Measurements from ENCODE around the gene CALHM6.

The CALHM6 gene

GRCh38 chr6:116446399-116446798 lies 14.8 kb upstream of the CALHM6 start:
- DNase-seq: no peak

- DNase-seq: no peak
Measured at GRCh38 chr6:116447052-116447451, 14.1 kb upstream of the CALHM6 start.

- no peak for DNase-seq
Measured at GRCh38 chr6:116447496-116448011, 13.6 kb upstream of the CALHM6 start.

- no peak for DNase-seq
Measured at GRCh38 chr6:116449565-116449964, 11.6 kb upstream of the CALHM6 start.

- no peak for DNase-seq
Measured at GRCh38 chr6:116450185-116450710, 10.9 kb upstream of the CALHM6 start.

GRCh38 chr6:116450769-116451740 lies 10.1 kb upstream of the CALHM6 start:
- no peak for DNase-seq

- DNase-seq: no peak
Measured at GRCh38 chr6:116451916-116452315, 9.3 kb upstream of the CALHM6 start.

GRCh38 chr6:116452531-116452930 lies 8.6 kb upstream of the CALHM6 start:
- no peak for DNase-seq

GRCh38 chr6:116456106-116456505 lies 5.1 kb upstream of the CALHM6 start:
- no peak for DNase-seq

- DNase-seq: no peak
Measured at GRCh38 chr6:116456927-116457326, 4.2 kb upstream of the CALHM6 start.

GRCh38 chr6:116458264-116458663 lies 2.9 kb upstream of the CALHM6 start:
- no peak for DNase-seq

GRCh38 chr6:116459927-116460326 lies 1.2 kb upstream of the CALHM6 start:
- no peak for DNase-seq

- DNase-seq: peak; percentile 85
Measured at GRCh38 chr6:116461932-116462885, 1.0 kb downstream of the CALHM6 start.

GRCh38 chr6:116463301-116463700 lies 2.1 kb downstream of the CALHM6 start:
- DNase-seq: no peak

GRCh38 chr6:116465246-116465645 lies 4.1 kb downstream of the CALHM6 start:
- DNase-seq: no peak

GRCh38 chr6:116467096-116467495 lies 5.9 kb downstream of the CALHM6 start:
- DNase-seq: no peak

GRCh38 chr6:116467514-116467913 lies 6.3 kb downstream of the CALHM6 start:
- DNase-seq: no peak

GRCh38 chr6:116468293-116468692 lies 7.1 kb downstream of the CALHM6 start:
- DNase-seq: no peak

GRCh38 chr6:116471531-116471930 lies 10.4 kb downstream of the CALHM6 start:
- no peak for DNase-seq

- peak; percentile 33 for DNase-seq
Measured at GRCh38 chr6:116472706-116473105, 11.5 kb downstream of the CALHM6 start.

- no peak for DNase-seq
Measured at GRCh38 chr6:116475141-116475540, 14.0 kb downstream of the CALHM6 start.

GRCh38 chr6:116476002-116476678 lies 15.0 kb downstream of the CALHM6 start:
- no peak for DNase-seq
